ENCODE measurements around the gene PRAMEF13.
"Not testable (repeated sequence)": the region's sequence is repeated elsewhere in the genome, so short reads cannot be mapped to it uniquely, and the experiment has no call there.

GRCh38 chr1:13208712-13209111, 7.5 kb upstream of the PRAMEF13 start:
- not testable (repeated sequence) for TF ChIP-seq CTCF, POLR2A (IDR thresholded peaks at IDR 0.05)

All from body of pancreas (tissue), 4 donors.